WTC11 (cell line): ENCODE data around the gene CA5A. TPM values are rescaled to one million over a fixed set of nuclear protein-coding genes. Genes with fewer than 3 reads are reported as not detected.

Experiments
- ATAC-seq: fragments of 200-7000 bp; cut with Tn5 transposase; 2 replicates; pipeline ENCODE4 v1.10.0; 2021; ENCODE audit warnings: mild to moderate bottlenecking, moderate library complexity
- CTCF ChIA-PET: fragments of 300-600 bp; sonication (Branson Sonifier 250); formaldehyde crosslinking; loops from one replicate; lab custom pipeline; 2021; ENCODE audit warnings: antibody characterized with exemption; lab: Charles Lee
- POLR2A ChIA-PET: fragments of 350-600 bp; sonication (Branson Sonifier 250); formaldehyde crosslinking; loops from one replicate; lab custom pipeline; 2021; ENCODE audit warnings: antibody characterized with exemption; lab: Charles Lee
- DNase-seq: peaks from one replicate; pipeline ENCODE4 v3.0.0; 2021; ENCODE audit warnings: low spot score
- H3K27ac Mint-ChIP-seq: 2 replicates; pipeline ENCODE4 v1.8.0; 2021; ENCODE audit warnings: mixed read lengths
- H3K27me3 Mint-ChIP-seq: 2 replicates; pipeline ENCODE4 v1.8.0; 2021; ENCODE audit warnings: low read depth, mild to moderate bottlenecking, moderate library complexity, mixed read lengths
- H3K36me3 Mint-ChIP-seq: 2 replicates; pipeline ENCODE4 v1.8.0; 2021; ENCODE audit warnings: mixed read lengths
- H3K4me1 Mint-ChIP-seq: 2 replicates; pipeline ENCODE4 v1.8.0; 2022; ENCODE audit warnings: mixed read lengths
- H3K4me3 Mint-ChIP-seq: 2 replicates; pipeline ENCODE4 v1.8.0; 2021; ENCODE audit warnings: mild to moderate bottlenecking, moderate library complexity, mixed read lengths
- H3K9me3 Mint-ChIP-seq: 2 replicates; pipeline ENCODE4 v1.8.0; 2021; ENCODE audit warnings: mixed read lengths
- AR ChIP-seq: fragments of 250-450 bp; sonication (Bioruptor Pico); IDR thresholded peaks from 2 replicates; pipeline ENCODE4 v1.9.0; 2021; ENCODE audit warnings: mild to moderate bottlenecking
- ELF4 ChIP-seq: sonication (generic); formaldehyde crosslinking; IDR thresholded peaks from 2 replicates; pipeline ENCODE4 v1.8.1; 2022; ENCODE audit warnings: low read depth, mild to moderate bottlenecking, moderate library complexity, missing genetic modification reagents
- GRHL2 ChIP-seq: fragments of 250-450 bp; sonication (Bioruptor Pico); IDR thresholded peaks from 2 replicates; pipeline ENCODE4 v1.8.0; 2022; ENCODE audit warnings: mild to moderate bottlenecking, moderate library complexity; ENCODE audit not compliant: insufficient replicate concordance, severe bottlenecking
- IRF1 ChIP-seq: sonication (generic); formaldehyde crosslinking; IDR thresholded peaks from 2 replicates; pipeline ENCODE4 v1.8.0; 2023; ENCODE audit warnings: missing genetic modification reagents
- KAT7 ChIP-seq: sonication (generic); formaldehyde crosslinking; IDR thresholded peaks from 2 replicates; pipeline ENCODE4 v1.8.1; 2023; ENCODE audit warnings: missing genetic modification reagents, mild to moderate bottlenecking, borderline replicate concordance
- MAX ChIP-seq: sonication (generic); formaldehyde crosslinking; IDR thresholded peaks from 2 replicates; pipeline ENCODE4 v1.8.0; 2022; ENCODE audit warnings: mild to moderate bottlenecking, missing genetic modification reagents
- NFE2L1 ChIP-seq: sonication (generic); formaldehyde crosslinking; IDR thresholded peaks from 2 replicates; pipeline ENCODE4 v1.8.1; 2023; ENCODE audit warnings: missing genetic modification reagents
- NFYB ChIP-seq: sonication (generic); formaldehyde crosslinking; conservative IDR thresholded peaks from 2 replicates; pipeline ENCODE4 v1.8.0; 2022; ENCODE audit warnings: low read depth, missing genetic modification reagents
- PRRX2 ChIP-seq: fragments of 250-450 bp; sonication (Bioruptor Pico); IDR thresholded peaks from 2 replicates; pipeline ENCODE4 v1.8.0; 2021; ENCODE audit warnings: mild to moderate bottlenecking
- TP53 ChIP-seq: sonication (generic); formaldehyde crosslinking; IDR thresholded peaks from 2 replicates; pipeline ENCODE4 v1.8.1; 2023; ENCODE audit warnings: mild to moderate bottlenecking, missing genetic modification reagents
- ZMAT4 ChIP-seq: fragments of 250-450 bp; sonication (Bioruptor Pico); IDR thresholded peaks from 2 replicates; pipeline ENCODE4 v1.9.0; 2021; ENCODE audit warnings: mild to moderate bottlenecking
- ZNF416 ChIP-seq: fragments of 250-450 bp; sonication (Bioruptor Pico); IDR thresholded peaks from 2 replicates; pipeline ENCODE4 v1.9.0; 2021; ENCODE audit warnings: mild to moderate bottlenecking, inconsistent platforms
- total RNA-seq: library from RNA; stranded (reverse); gene quantifications from 3 replicates; pipeline ENCODE4 v1.2.3, GENCODE V29; 2021
- TF ChIP-seq, protein P1 (sequence below): sonication (generic); formaldehyde crosslinking; IDR thresholded peaks from 2 replicates; pipeline ENCODE4 v1.8.1; 2022; ENCODE audit warnings: low read depth, missing genetic modification reagents, borderline replicate concordance
- TF ChIP-seq, protein P2 (sequence below): sonication (generic); formaldehyde crosslinking; IDR thresholded peaks from 2 replicates; pipeline ENCODE4 v1.8.0; 2022; ENCODE audit warnings: mild to moderate bottlenecking, missing genetic modification reagents
- TF ChIP-seq, protein P3 (sequence below): fragments of 250-450 bp; sonication (Bioruptor Pico); conservative IDR thresholded peaks from 2 replicates; pipeline ENCODE4 v1.9.0; 2021; ENCODE audit warnings: mild to moderate bottlenecking
- TF ChIP-seq, protein P4 (sequence below): sonication (generic); formaldehyde crosslinking; IDR thresholded peaks from 2 replicates; pipeline ENCODE4 v1.8.1; 2023; ENCODE audit warnings: mild to moderate bottlenecking, missing genetic modification reagents, moderate library complexity

The CA5A gene
- total RNA-seq, 1 experiment from 2014 or later = not detected

DNA sequence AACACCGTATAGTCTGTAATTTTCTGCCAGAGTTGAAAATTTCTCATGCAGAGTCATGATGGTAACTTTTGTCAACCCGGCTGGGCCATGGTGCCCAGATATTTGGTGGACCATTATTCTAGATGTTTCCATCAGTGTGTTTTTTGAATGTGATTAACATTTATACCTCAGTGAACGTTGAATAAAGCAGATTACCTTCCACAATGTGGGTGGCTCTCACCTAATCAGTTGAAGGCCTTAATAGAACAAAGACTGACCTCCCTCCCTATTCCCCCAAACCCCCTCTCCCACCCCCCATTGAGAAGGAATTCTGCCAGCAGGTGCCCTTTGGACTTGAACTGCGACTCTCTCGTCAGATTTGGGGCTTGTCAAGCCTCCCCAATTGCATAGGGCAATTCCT, 6.4 kb upstream of the CA5A start (continued):
- TF ChIP-seq AR (CRISPR knock-in tag) = no peak
- TF ChIP-seq MAX (CRISPR knock-in tag) = no peak
- no peak for TF ChIP-seq GRHL2 (CRISPR knock-in tag)
- no peak for TF ChIP-seq ZMAT4 (CRISPR knock-in tag)
- TF ChIP-seq PRRX2 (CRISPR knock-in tag) = no peak
- TF ChIP-seq KAT7 (CRISPR knock-in tag) = no peak

GRCh38 chr16:87939562-87940423, 3.5 kb upstream of the CA5A start:
- DNase-seq (no peak), ATAC-seq (peak; percentile 90)
- Mint-ChIP-seq H3K9me3 (peaks cover 9% of the 10 kb centered on the region), H3K4me1 (peaks cover 1% of the 10 kb centered on the region), H3K27me3 (no peaks in the 10 kb centered on the region), H3K4me3 (no peak overlapping the region), H3K27ac (no peak overlapping the region), H3K36me3 (no peaks in the 10 kb centered on the region)
- ChIA-PET CTCF (interaction anchor here (0.7 kb wide), 1 partner anchor 13 kb away, joined by 4 read pairs; no protein-coding TSS in a partner anchor), POLR2A (no interaction called here)
- TF ChIP-seq, protein P1, sequence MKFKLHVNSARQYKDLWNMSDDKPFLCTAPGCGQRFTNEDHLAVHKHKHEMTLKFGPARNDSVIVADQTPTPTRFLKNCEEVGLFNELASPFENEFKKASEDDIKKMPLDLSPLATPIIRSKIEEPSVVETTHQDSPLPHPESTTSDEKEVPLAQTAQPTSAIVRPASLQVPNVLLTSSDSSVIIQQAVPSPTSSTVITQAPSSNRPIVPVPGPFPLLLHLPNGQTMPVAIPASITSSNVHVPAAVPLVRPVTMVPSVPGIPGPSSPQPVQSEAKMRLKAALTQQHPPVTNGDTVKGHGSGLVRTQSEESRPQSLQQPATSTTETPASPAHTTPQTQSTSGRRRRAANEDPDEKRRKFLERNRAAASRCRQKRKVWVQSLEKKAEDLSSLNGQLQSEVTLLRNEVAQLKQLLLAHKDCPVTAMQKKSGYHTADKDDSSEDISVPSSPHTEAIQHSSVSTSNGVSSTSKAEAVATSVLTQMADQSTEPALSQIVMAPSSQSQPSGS (CRISPR knock-in tag) = no peak
- peak; percentile 69 for TF ChIP-seq NFYB (CRISPR knock-in tag)

DNA sequence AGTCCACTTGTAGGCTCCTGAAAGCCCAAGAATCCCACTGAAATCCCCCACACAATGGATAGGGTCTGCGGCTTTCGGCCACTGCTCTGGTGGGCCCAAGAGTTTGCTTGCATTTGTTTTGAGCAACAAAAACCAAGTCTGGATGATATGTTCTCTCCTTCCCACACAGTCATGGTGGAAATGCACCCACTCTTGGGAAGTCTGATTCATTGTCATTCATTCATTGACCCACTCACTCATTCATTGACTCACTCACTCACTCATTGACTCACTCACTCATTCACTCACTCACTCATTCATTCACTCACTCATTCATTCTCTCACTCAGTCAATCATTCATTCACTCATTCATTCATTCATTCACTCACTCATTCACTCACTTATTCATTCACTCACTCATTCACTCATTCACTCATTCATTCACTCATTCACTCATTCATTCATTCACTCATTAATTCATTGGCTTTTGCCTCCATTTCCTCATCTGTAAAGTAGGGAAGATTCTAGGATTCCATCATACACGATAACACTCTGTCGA, 2.2 kb upstream of the CA5A start:
- no peaks in the 10 kb centered on the region for H3K27me3 Mint-ChIP-seq
- DNase-seq = no peak
- H3K9me3 Mint-ChIP-seq = peaks cover 9% of the 10 kb centered on the region
- H3K4me3 Mint-ChIP-seq = no peak overlapping the region
- no peak for ATAC-seq
- CTCF ChIA-PET = interaction anchor here (0.7 kb wide), 1 partner anchor 89 kb away, joined by 3 read pairs; no protein-coding TSS in a partner anchor
- POLR2A ChIA-PET = no interaction called here
- H3K27ac Mint-ChIP-seq = no peak overlapping the region
- H3K36me3 Mint-ChIP-seq = no peaks in the 10 kb centered on the region
- H3K4me1 Mint-ChIP-seq = no peaks in the 10 kb centered on the region
- TF ChIP-seq, protein P2, sequence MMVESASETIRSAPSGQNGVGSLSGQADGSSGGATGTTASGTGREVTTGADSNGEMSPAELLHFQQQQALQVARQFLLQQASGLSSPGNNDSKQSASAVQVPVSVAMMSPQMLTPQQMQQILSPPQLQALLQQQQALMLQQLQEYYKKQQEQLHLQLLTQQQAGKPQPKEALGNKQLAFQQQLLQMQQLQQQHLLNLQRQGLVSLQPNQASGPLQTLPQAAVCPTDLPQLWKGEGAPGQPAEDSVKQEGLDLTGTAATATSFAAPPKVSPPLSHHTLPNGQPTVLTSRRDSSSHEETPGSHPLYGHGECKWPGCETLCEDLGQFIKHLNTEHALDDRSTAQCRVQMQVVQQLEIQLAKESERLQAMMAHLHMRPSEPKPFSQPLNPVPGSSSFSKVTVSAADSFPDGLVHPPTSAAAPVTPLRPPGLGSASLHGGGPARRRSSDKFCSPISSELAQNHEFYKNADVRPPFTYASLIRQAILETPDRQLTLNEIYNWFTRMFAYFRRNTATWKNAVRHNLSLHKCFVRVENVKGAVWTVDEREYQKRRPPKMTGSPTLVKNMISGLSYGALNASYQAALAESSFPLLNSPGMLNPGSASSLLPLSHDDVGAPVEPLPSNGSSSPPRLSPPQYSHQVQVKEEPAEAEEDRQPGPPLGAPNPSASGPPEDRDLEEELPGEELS (CRISPR knock-in tag) = no peak
- TF ChIP-seq PRRX2 (CRISPR knock-in tag) = no peak
- no peak for TF ChIP-seq ELF4 (CRISPR knock-in tag)
- no peak for TF ChIP-seq NFE2L1 (CRISPR knock-in tag)
- TF ChIP-seq TP53 (CRISPR knock-in tag) = no peak
- no peak for TF ChIP-seq ZNF416 (CRISPR knock-in tag)
- TF ChIP-seq, protein P3, sequence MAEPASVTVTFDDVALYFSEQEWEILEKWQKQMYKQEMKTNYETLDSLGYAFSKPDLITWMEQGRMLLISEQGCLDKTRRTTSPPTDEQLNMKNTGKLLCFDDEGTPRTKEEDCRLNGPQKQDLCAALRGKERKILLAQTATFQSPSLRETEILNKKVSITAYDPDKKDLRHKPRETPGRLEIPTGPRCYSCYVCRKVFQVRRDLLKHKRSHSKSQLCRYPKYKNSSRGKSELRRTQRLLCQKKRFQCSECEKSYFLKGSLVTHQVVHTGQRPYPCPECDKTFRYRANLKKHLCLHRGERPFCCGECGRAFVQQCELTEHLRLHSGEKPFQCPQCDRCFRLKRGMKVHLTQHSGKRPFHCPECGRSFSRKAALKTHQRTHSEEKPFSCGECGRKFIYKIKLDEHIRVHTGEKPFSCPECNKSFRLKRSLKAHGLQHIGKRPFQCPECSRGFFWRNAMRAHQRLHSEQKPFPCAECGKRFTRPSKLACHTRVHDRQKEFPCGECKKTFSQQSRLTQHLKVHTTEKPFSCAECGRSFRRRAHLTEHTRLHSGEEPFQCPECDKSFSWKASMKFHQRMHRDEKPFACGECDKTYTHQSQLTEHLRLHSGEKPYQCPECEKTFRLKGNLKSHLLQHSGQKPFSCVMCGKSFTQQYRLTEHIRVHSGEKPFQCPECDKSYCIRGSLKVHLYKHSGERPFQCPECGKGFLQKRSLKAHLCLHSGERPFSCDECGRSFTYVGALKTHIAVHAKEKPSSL = no peak
- no peak for TF ChIP-seq IRF1 (CRISPR knock-in tag)
- TF ChIP-seq, protein P4, sequence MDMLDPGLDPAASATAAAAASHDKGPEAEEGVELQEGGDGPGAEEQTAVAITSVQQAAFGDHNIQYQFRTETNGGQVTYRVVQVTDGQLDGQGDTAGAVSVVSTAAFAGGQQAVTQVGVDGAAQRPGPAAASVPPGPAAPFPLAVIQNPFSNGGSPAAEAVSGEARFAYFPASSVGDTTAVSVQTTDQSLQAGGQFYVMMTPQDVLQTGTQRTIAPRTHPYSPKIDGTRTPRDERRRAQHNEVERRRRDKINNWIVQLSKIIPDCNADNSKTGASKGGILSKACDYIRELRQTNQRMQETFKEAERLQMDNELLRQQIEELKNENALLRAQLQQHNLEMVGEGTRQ = no peak
